ENCODE data around the gene ARL6IP5.

DNA sequence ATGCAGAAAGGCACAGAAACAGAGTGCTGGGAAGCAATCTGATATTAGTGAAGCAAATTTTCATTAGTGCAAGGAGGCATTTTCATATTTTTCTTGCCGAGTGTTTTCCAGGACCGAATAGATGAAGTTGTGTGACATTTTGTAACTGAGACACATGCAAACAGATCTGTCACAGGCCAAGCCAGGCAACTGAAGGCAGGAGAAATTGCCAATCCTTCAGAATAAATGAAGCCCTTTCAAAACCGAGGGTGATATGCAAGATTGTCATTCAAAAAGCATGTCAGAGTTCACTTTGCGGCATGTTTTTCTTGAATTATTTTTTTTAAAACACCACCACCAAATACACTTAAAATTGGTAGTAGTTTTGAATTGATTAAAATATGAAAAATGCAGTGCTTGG, 31.4 kb downstream of the ARL6IP5 start:
- no peak for TF ChIP-seq EZH2 (IDR thresholded peaks at IDR 0.05; ENCODE audit: borderline replicate concordance, low read depth, low read length, poor library complexity, severe bottlenecking)
- TF ChIP-seq, protein P1, sequence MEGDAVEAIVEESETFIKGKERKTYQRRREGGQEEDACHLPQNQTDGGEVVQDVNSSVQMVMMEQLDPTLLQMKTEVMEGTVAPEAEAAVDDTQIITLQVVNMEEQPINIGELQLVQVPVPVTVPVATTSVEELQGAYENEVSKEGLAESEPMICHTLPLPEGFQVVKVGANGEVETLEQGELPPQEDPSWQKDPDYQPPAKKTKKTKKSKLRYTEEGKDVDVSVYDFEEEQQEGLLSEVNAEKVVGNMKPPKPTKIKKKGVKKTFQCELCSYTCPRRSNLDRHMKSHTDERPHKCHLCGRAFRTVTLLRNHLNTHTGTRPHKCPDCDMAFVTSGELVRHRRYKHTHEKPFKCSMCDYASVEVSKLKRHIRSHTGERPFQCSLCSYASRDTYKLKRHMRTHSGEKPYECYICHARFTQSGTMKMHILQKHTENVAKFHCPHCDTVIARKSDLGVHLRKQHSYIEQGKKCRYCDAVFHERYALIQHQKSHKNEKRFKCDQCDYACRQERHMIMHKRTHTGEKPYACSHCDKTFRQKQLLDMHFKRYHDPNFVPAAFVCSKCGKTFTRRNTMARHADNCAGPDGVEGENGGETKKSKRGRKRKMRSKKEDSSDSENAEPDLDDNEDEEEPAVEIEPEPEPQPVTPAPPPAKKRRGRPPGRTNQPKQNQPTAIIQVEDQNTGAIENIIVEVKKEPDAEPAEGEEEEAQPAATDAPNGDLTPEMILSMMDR (conservative IDR thresholded peaks at IDR 0.05; ENCODE audit: low read depth, low read length): no peak

All from A673 (cell line).